Measurements from ENCODE around the gene ALDH1L1. TPM values are rescaled to one million over a fixed set of nuclear protein-coding genes. Genes with fewer than 3 reads are reported as not detected.
A peak's percentile ranks its signal among the peaks of the same experiment; 100 is the strongest.

Gene ALDH1L1
- total and polyA plus RNA-seq, 5 experiments from 2014 or later = not detected

- DNase-seq = peak in 1 of 10 donors; percentile 63
- H3K36me3 Mint-ChIP-seq = no peaks in the 10 kb centered on the region
- H3K4me3 Mint-ChIP-seq = no peak overlapping the region
- no peaks in the 10 kb centered on the region for H3K9me3 Mint-ChIP-seq
- no peak for ATAC-seq
- peaks cover 0 to 4% (median 3%) of the 10 kb centered on the region in 5 donors for H3K27me3 Mint-ChIP-seq
- POLR2A ChIA-PET = no interaction called here
- H3K27ac Mint-ChIP-seq = no peak overlapping the region
- no peaks in the 10 kb centered on the region for H3K4me1 Mint-ChIP-seq
Measured at GRCh38 chr3:126126286-126126685, 54.1 kb downstream of the ALDH1L1 start.

- ATAC-seq = no peak
- H3K9me3 Mint-ChIP-seq = no peaks in the 10 kb centered on the region
- POLR2A ChIA-PET = no interaction called here
- no peak overlapping the region for H3K27ac Mint-ChIP-seq
- H3K4me1 Mint-ChIP-seq = no peaks in the 10 kb centered on the region
- peaks cover 0 to 4% (median 3%) of the 10 kb centered on the region in 5 donors for H3K27me3 Mint-ChIP-seq
- no peak overlapping the region for H3K4me3 Mint-ChIP-seq
- peak in 1 of 10 donors; percentile 40 for DNase-seq
- H3K36me3 Mint-ChIP-seq = no peaks in the 10 kb centered on the region
Measured at GRCh38 chr3:126125781-126126251, 54.6 kb downstream of the ALDH1L1 start.

- ATAC-seq (no peak), DNase-seq (no peak)
- Mint-ChIP-seq H3K27me3 (peaks cover 0 to 4% (median 3%) of the 10 kb centered on the region in 5 donors), H3K27ac (no peak overlapping the region), H3K4me3 (no peak overlapping the region), H3K36me3 (no peaks in the 10 kb centered on the region), H3K9me3 (no peaks in the 10 kb centered on the region), H3K4me1 (no peaks in the 10 kb centered on the region)
- POLR2A ChIA-PET = no interaction called here
Measured at GRCh38 chr3:126125341-126125740, 55.0 kb downstream of the ALDH1L1 start.

GRCh38 chr3:126124896-126125295 lies 55.5 kb downstream of the ALDH1L1 start:
- Mint-ChIP-seq H3K36me3 (no peaks in the 10 kb centered on the region), H3K27me3 (peaks cover 0 to 4% (median 3%) of the 10 kb centered on the region in 5 donors)

GRCh38 chr3:126124148-126124868 lies 56.1 kb downstream of the ALDH1L1 start:
- peak in 1 of 10 donors; percentile 45 for DNase-seq
- Mint-ChIP-seq H3K4me1 (no peaks in the 10 kb centered on the region), H3K4me3 (no peak overlapping the region), H3K27ac (peak overlapping the region in 1 of 10 donors; percentile 11), H3K36me3 (no peaks in the 10 kb centered on the region), H3K27me3 (peaks cover 0 to 6% (median 5%) of the 10 kb centered on the region in 5 donors), H3K9me3 (no peaks in the 10 kb centered on the region)
- ATAC-seq = no peak
- POLR2A ChIA-PET = no interaction called here

More at GRCh38 chr3:126124896-126125295, 55.5 kb downstream of the ALDH1L1 start:
- H3K9me3 Mint-ChIP-seq = no peaks in the 10 kb centered on the region
- ATAC-seq (no peak), DNase-seq (peak in 1 of 10 donors; percentile 22)
- H3K27ac Mint-ChIP-seq = no peak overlapping the region
- no peaks in the 10 kb centered on the region for H3K4me1 Mint-ChIP-seq
- POLR2A ChIA-PET = no interaction called here
- H3K4me3 Mint-ChIP-seq = no peak overlapping the region

- ATAC-seq (no peak), DNase-seq (peak in 1 of 10 donors; percentile 10)
- Mint-ChIP-seq H3K9me3 (no peaks in the 10 kb centered on the region), H3K27ac (no peak overlapping the region), H3K36me3 (no peaks in the 10 kb centered on the region), H3K4me3 (no peak overlapping the region), H3K27me3 (peaks cover 0 to 12% (median 5%) of the 10 kb centered on the region in 5 donors), H3K4me1 (no peaks in the 10 kb centered on the region)
- POLR2A ChIA-PET = no interaction called here
Measured at GRCh38 chr3:126121632-126122031, 58.8 kb downstream of the ALDH1L1 start.

GRCh38 chr3:126121074-126121473 lies 59.3 kb downstream of the ALDH1L1 start:
- DNase-seq (no peak), ATAC-seq (no peak)
- POLR2A ChIA-PET = no interaction called here
- Mint-ChIP-seq H3K4me1 (no peaks in the 10 kb centered on the region), H3K27ac (no peak overlapping the region), H3K4me3 (no peak overlapping the region), H3K36me3 (no peaks in the 10 kb centered on the region), H3K9me3 (no peaks in the 10 kb centered on the region), H3K27me3 (peaks cover 0 to 12% (median 5%) of the 10 kb centered on the region in 5 donors)

- ATAC-seq (no peak), DNase-seq (no peak)
- H3K36me3 Mint-ChIP-seq = no peaks in the 10 kb centered on the region
- no peak overlapping the region for H3K27ac Mint-ChIP-seq
- H3K4me3 Mint-ChIP-seq = no peak overlapping the region
- H3K27me3 Mint-ChIP-seq = peaks cover 0 to 12% (median 5%) of the 10 kb centered on the region in 5 donors
- H3K9me3 Mint-ChIP-seq = no peaks in the 10 kb centered on the region
- POLR2A ChIA-PET = no interaction called here
- no peaks in the 10 kb centered on the region for H3K4me1 Mint-ChIP-seq
Measured at GRCh38 chr3:126119976-126120375, 60.4 kb downstream of the ALDH1L1 start.

GRCh38 chr3:126119008-126119675 lies 61.2 kb downstream of the ALDH1L1 start:
- no peaks in the 10 kb centered on the region for H3K4me1 Mint-ChIP-seq
- ATAC-seq = no peak
- no peaks in the 10 kb centered on the region for H3K9me3 Mint-ChIP-seq
- H3K27ac Mint-ChIP-seq = peak overlapping the region in 1 of 10 donors; percentile 22
- POLR2A ChIA-PET = no interaction called here
- peaks cover 0 to 12% (median 5%) of the 10 kb centered on the region in 5 donors for H3K27me3 Mint-ChIP-seq
- no peaks in the 10 kb centered on the region for H3K36me3 Mint-ChIP-seq
- DNase-seq = no peak
- H3K4me3 Mint-ChIP-seq = no peak overlapping the region

- Mint-ChIP-seq H3K36me3 (no peaks in the 10 kb centered on the region), H3K4me3 (no peak overlapping the region), H3K27ac (peak overlapping the region in 1 of 10 donors; percentile 22), H3K4me1 (no peaks in the 10 kb centered on the region), H3K27me3 (peaks cover 0 to 12% (median 4%) of the 10 kb centered on the region in 5 donors), H3K9me3 (no peaks in the 10 kb centered on the region)
- DNase-seq = peak in 2 of 10 donors; percentile 3 to 51
- ATAC-seq = no peak
- POLR2A ChIA-PET = no interaction called here
Measured at GRCh38 chr3:126118591-126118990, 61.8 kb downstream of the ALDH1L1 start.

- POLR2A ChIA-PET = no interaction called here
- ATAC-seq = no peak
- Mint-ChIP-seq H3K4me3 (no peak overlapping the region), H3K4me1 (no peaks in the 10 kb centered on the region), H3K27me3 (peaks cover 0 to 12% (median 4%) of the 10 kb centered on the region in 5 donors), H3K9me3 (no peaks in the 10 kb centered on the region), H3K36me3 (no peaks in the 10 kb centered on the region), H3K27ac (no peak overlapping the region)
- DNase-seq = peak in 1 of 10 donors; percentile 35
Measured at GRCh38 chr3:126117786-126118185, 62.6 kb downstream of the ALDH1L1 start.

GRCh38 chr3:126117212-126117611 lies 63.2 kb downstream of the ALDH1L1 start:
- Mint-ChIP-seq H3K27ac (no peak overlapping the region), H3K9me3 (no peaks in the 10 kb centered on the region), H3K4me3 (no peak overlapping the region), H3K36me3 (no peaks in the 10 kb centered on the region), H3K27me3 (peaks cover 0 to 12% (median 4%) of the 10 kb centered on the region in 5 donors), H3K4me1 (no peaks in the 10 kb centered on the region)
- POLR2A ChIA-PET = no interaction called here
- ATAC-seq (no peak), DNase-seq (peak in 1 of 10 donors; percentile 45)

GRCh38 chr3:126116526-126116925 lies 63.9 kb downstream of the ALDH1L1 start:
- no peaks in the 10 kb centered on the region for H3K36me3 Mint-ChIP-seq
- H3K4me1 Mint-ChIP-seq = no peaks in the 10 kb centered on the region
- no peak for ATAC-seq
- no peak overlapping the region for H3K4me3 Mint-ChIP-seq
- no peak for DNase-seq
- H3K27ac Mint-ChIP-seq = no peak overlapping the region
- no peaks in the 10 kb centered on the region for H3K9me3 Mint-ChIP-seq
- peaks cover 0 to 12% (median 4%) of the 10 kb centered on the region in 5 donors for H3K27me3 Mint-ChIP-seq
- POLR2A ChIA-PET = no interaction called here

Data from naive thymus-derived CD8-positive, alpha-beta T cell (primary cell).